GM21786 (cell line): Measurements from ENCODE around the gene PDIA5.

Experiments
- ATAC-seq: cut with Tn5 transposase; IDR thresholded peaks from one replicate; pipeline ENCODE4 v1.9.1; 2021; ENCODE audit not compliant: unreplicated experiment

PDIA5 gene

GRCh38 chr3:123113889-123114450 is 47.1 kb downstream of the PDIA5 start:
- no peak for ATAC-seq

- ATAC-seq: no peak
Observed at GRCh38 chr3:123116116-123116515, 49.3 kb downstream of the PDIA5 start.

- no peak for ATAC-seq
Observed at GRCh38 chr3:123119388-123119787, 52.6 kb downstream of the PDIA5 start.

- ATAC-seq: no peak
Observed at GRCh38 chr3:123119802-123120201, 53.0 kb downstream of the PDIA5 start.

- ATAC-seq: no peak
Observed at GRCh38 chr3:123120573-123120972, 53.7 kb downstream of the PDIA5 start.

- ATAC-seq: no peak
Observed at GRCh38 chr3:123122057-123122456, 55.2 kb downstream of the PDIA5 start.

- ATAC-seq: no peak
Observed at GRCh38 chr3:123122525-123123315, 55.9 kb downstream of the PDIA5 start.

- ATAC-seq: no peak
Observed at GRCh38 chr3:123123716-123124616, 57.1 kb downstream of the PDIA5 start.

GRCh38 chr3:123124971-123125370 is 58.1 kb downstream of the PDIA5 start:
- no peak for ATAC-seq

- ATAC-seq: no peak
Observed at GRCh38 chr3:123126031-123126430, 59.2 kb downstream of the PDIA5 start.

GRCh38 chr3:123126653-123127052 is 59.8 kb downstream of the PDIA5 start:
- no peak for ATAC-seq

- ATAC-seq: no peak
Observed at GRCh38 chr3:123129092-123129491, 62.3 kb downstream of the PDIA5 start.

GRCh38 chr3:123129532-123129931 is 62.7 kb downstream of the PDIA5 start:
- no peak for ATAC-seq

- no peak for ATAC-seq
Observed at GRCh38 chr3:123130079-123130750, 63.4 kb downstream of the PDIA5 start.

- ATAC-seq: no peak
Observed at GRCh38 chr3:123134671-123135070, 67.8 kb downstream of the PDIA5 start.

- no peak for ATAC-seq
Observed at GRCh38 chr3:123137001-123137400, 70.2 kb downstream of the PDIA5 start.

GRCh38 chr3:123138839-123139444 is 72.1 kb downstream of the PDIA5 start:
- no peak for ATAC-seq

GRCh38 chr3:123139522-123139921 is 72.7 kb downstream of the PDIA5 start:
- no peak for ATAC-seq

- ATAC-seq: no peak
Observed at GRCh38 chr3:123140550-123140949, 73.7 kb downstream of the PDIA5 start.

- no peak for ATAC-seq
Observed at GRCh38 chr3:123141276-123141675, 74.5 kb downstream of the PDIA5 start.
